ENCODE results near the gene PTPRN2. TPM values are rescaled to one million over a fixed set of nuclear protein-coding genes. Genes with fewer than 3 reads are reported as not detected.

Gene PTPRN2
- total RNA-seq, 1 experiment from 2014 or later: not detected

DNA sequence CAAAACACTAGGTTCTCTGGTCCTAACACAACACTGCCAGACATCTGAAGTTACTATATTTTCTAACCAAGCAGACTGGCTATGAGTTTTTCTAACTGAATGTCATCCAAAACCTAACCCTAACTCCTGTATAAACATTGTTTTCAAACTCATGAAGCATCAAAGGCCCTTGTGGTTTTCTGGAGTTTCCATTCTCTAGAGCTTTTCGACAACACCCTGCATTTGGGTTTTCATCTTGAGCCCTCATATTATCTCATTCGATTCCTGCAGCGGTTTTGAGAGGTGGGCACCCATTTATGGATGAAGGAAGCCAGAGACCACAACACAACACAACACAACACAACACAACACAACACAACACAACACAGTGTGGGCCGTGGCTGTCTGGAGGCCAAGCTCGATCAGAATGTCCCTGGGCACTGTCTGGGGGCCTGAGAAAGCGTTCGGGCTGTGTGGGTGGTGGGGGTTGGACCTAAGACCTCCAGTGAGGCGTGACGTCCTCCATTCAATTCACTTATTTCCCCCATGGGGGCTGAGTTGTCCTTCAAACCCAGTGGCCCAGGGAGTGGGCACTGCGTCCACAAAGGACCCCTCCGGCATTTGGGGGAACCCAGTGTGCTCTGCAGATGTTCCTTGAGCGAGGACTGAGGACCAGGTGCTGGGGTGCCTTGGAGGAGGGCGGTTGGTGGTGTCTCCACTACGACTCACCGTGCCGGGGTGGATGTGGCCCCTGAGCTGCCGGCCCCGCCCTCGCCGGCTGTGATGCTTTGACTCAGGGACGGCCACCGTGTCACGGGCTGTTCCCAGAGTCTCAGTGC is 760.4 kb downstream of the PTPRN2 start:
- intact Hi-C loops (cut with micrococcal nuclease; ENCODE audit: unreplicated experiment): no loop called here
- Histone ChIP-seq H3K9me2 (ENCODE audit: insufficient read depth) (no peaks in the 10 kb centered on the region), H3K4me2 (no peak overlapping the region), H3K27me3 (ENCODE audit: insufficient read depth, low read depth) (peaks cover 84% of the 10 kb centered on the region), H3K9me3 (ENCODE audit: insufficient read depth, low read depth) (no peaks in the 10 kb centered on the region), H3K4me1 (replicated peaks; ENCODE audit: insufficient read depth) (no peaks in the 10 kb centered on the region), H4K20me1 (ENCODE audit: insufficient read depth) (no peaks in the 10 kb centered on the region), H2AFZ (no peak overlapping the region), H3K79me2 (ENCODE audit: low read depth) (no peaks in the 10 kb centered on the region), H3F3A (ENCODE audit: insufficient read depth, low read depth) (no peaks in the 10 kb centered on the region), H3K27ac (no peak overlapping the region), H3K4me3 (no peak overlapping the region), H3K36me3 (ENCODE audit: low read depth) (no peaks in the 10 kb centered on the region)
- BruUV-seq (replicated peaks): no TSS peak
- CTCF ChIA-PET: no interaction called here
- TF ChIP-seq CTCF (conservative IDR thresholded peaks at IDR 0.05): no peak
- TF ChIP-seq EZH2 (IDR thresholded peaks at IDR 0.05; ENCODE audit: low read depth): no peak
- DNase-seq: no peak
- POLR2A ChIA-PET (ENCODE audit: unreplicated experiment): no interaction called here

DNA sequence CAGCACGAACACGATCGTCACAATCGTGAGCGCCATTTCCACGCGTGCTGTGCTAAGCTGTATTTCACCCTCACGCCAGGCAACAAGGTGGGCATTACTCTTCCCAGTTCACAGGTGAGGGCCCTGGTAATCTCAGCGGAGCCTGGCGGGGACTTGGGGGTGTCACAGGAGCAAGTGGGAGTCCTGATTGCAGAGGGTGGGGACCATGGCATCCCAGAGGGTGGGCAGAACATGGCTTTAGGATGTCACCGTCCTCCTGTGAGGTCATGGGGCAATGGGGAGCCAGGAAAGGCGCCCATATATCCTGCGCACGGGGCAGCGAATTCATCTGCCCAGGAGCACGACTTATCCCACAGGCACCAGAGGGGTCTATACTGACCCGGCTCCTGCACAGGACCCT is 761.1 kb downstream of the PTPRN2 start:
- Histone ChIP-seq H3K4me3 (no peak overlapping the region), H3F3A (ENCODE audit: insufficient read depth, low read depth) (no peaks in the 10 kb centered on the region), H3K4me1 (replicated peaks; ENCODE audit: insufficient read depth) (no peaks in the 10 kb centered on the region), H3K4me2 (no peak overlapping the region), H3K79me2 (ENCODE audit: low read depth) (no peaks in the 10 kb centered on the region), H3K27me3 (ENCODE audit: insufficient read depth, low read depth) (peaks cover 77% of the 10 kb centered on the region), H3K9me3 (ENCODE audit: insufficient read depth, low read depth) (no peaks in the 10 kb centered on the region), H2AFZ (no peak overlapping the region), H3K9me2 (ENCODE audit: insufficient read depth) (no peaks in the 10 kb centered on the region), H3K27ac (no peak overlapping the region), H4K20me1 (ENCODE audit: insufficient read depth) (no peaks in the 10 kb centered on the region), H3K36me3 (ENCODE audit: low read depth) (no peaks in the 10 kb centered on the region)
- ChIA-PET CTCF (no interaction called here), POLR2A (ENCODE audit: unreplicated experiment) (no interaction called here)
- DNase-seq: no peak
- no peak for TF ChIP-seq EZH2 (IDR thresholded peaks at IDR 0.05; ENCODE audit: low read depth)
- no peak for TF ChIP-seq CTCF (conservative IDR thresholded peaks at IDR 0.05)
- intact Hi-C loops (cut with micrococcal nuclease; ENCODE audit: unreplicated experiment): no loop called here
- no TSS peak for BruUV-seq (replicated peaks)

- Histone ChIP-seq H3K4me2 (no peak overlapping the region), H3K27ac (no peak overlapping the region), H3K79me2 (ENCODE audit: low read depth) (no peaks in the 10 kb centered on the region), H3K4me3 (no peak overlapping the region), H2AFZ (no peak overlapping the region), H3F3A (ENCODE audit: insufficient read depth, low read depth) (no peaks in the 10 kb centered on the region), H4K20me1 (ENCODE audit: insufficient read depth) (no peaks in the 10 kb centered on the region), H3K36me3 (ENCODE audit: low read depth) (no peaks in the 10 kb centered on the region), H3K27me3 (ENCODE audit: insufficient read depth, low read depth) (peaks cover 65% of the 10 kb centered on the region), H3K9me3 (ENCODE audit: insufficient read depth, low read depth) (no peaks in the 10 kb centered on the region), H3K4me1 (replicated peaks; ENCODE audit: insufficient read depth) (no peaks in the 10 kb centered on the region), H3K9me2 (ENCODE audit: insufficient read depth) (no peaks in the 10 kb centered on the region)
- ChIA-PET POLR2A (ENCODE audit: unreplicated experiment) (no interaction called here), CTCF (no interaction called here)
- intact Hi-C loops (cut with micrococcal nuclease; ENCODE audit: unreplicated experiment): no loop called here
- TF ChIP-seq EZH2 (IDR thresholded peaks at IDR 0.05; ENCODE audit: low read depth) (no peak), CTCF (conservative IDR thresholded peaks at IDR 0.05) (no peak)
- no peak for DNase-seq
- no TSS peak for BruUV-seq (replicated peaks)
These were observed 762.3 kb downstream of the PTPRN2 start for GRCh38 chr7:157825325-157825724.

Data from PC-9 (cell line).